Measurements from ENCODE around the gene PAGE2B. TPM values are rescaled to one million over a fixed set of nuclear protein-coding genes. Genes with fewer than 3 reads are reported as not detected.

Gene PAGE2B
- total RNA-seq, 1 experiment from 2014 or later, result not detected

DNA sequence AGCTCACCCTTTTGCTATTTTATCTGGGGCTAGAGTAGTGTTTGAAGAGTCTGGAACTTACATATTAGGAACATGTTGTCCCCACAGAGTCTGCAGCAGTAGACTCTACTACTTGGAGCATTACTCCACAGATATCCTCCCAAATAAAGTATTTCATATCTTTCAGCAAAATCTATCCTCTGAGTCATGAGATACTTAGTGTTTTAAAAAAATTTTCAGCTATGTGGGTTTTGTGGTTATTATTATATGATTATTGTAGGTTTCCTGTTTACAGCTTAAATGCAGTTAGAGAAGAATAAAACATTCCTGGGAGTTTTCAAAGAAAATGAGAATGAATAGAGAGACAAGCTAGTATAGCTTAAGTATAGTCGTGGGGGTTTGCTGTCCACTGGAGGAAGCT lies 44.9 kb downstream of the PAGE2B start:
- no peak for DNase-seq (ENCODE audit: low read depth, low spot score)

DNA sequence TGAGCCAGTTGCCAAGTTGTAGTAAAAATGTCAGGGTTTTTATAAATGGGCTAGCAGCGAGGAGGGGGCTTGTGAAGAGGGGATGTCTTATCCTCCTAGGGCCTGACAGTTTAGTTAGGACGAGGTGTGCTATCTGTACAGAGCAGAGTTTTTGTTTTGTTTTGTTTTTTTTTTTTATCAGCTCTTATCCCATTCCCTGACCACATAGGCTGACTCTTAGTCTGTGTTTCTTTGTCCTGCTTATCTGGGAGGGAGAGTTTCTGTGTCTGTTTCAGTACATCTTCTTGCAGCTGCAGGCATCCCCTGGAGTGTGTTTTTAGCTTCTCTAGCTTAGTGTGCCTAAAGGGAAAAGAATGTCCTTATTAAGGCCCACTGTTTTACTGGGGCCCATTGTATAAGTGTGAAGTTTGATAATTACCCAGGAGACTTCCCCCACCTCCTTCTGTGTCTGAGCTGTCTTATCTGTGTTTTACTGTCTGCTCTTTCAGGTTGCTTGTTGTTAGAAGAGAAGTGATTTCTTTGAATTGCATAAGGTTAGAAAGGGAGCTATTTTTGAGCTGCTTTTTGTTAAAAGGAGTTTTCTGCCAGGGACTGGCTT lies 46.0 kb downstream of the PAGE2B start:
- no peak for ATAC-seq
- H3K27me3 ChIP-seq (ENCODE audit: control insufficient read depth, insufficient read depth, low read length), result no peaks in the 10 kb centered on the region
- DNase-seq (ENCODE audit: low read depth, low spot score), result no peak
- POLR2A ChIA-PET, result no interaction called here
- no peaks in the 10 kb centered on the region for H3K4me1 ChIP-seq (ENCODE audit: control insufficient read depth, insufficient read depth, low read length)
- in situ Hi-C loops (cut with HindIII; ENCODE audit: low pct_unique_long_range_greater_than_20kb, low sequenced_read_pairs) (no loop called here), intact Hi-C loops (cut with micrococcal nuclease; ENCODE audit: unreplicated experiment) (no loop called here)
- H3K36me3 ChIP-seq (ENCODE audit: control insufficient read depth, insufficient read depth, low read length), result no peaks in the 10 kb centered on the region
- no peaks in the 10 kb centered on the region for H3K9me3 ChIP-seq (ENCODE audit: control insufficient read depth, insufficient read depth, low read depth, low read length)
- no peak overlapping the region for H3K27ac ChIP-seq (ENCODE audit: low read length)
- CTCF ChIA-PET, result no interaction called here
- no peak overlapping the region for H3K4me3 ChIP-seq (ENCODE audit: low read depth in 2 of 2, low read length in 2 of 2)
- TF ChIP-seq SIN3A (IDR thresholded peaks at IDR 0.05; ENCODE audit: borderline replicate concordance, insufficient read depth, low read depth, low read length), result no peak
- no peak for TF ChIP-seq POLR2AphosphoS5 (IDR thresholded peaks at IDR 0.05; ENCODE audit: low read depth, low read length)
- no peak for TF ChIP-seq TCF7L2 (IDR thresholded peaks at IDR 0.05; ENCODE audit: low read depth, low read length)
- TF ChIP-seq, protein P1, sequence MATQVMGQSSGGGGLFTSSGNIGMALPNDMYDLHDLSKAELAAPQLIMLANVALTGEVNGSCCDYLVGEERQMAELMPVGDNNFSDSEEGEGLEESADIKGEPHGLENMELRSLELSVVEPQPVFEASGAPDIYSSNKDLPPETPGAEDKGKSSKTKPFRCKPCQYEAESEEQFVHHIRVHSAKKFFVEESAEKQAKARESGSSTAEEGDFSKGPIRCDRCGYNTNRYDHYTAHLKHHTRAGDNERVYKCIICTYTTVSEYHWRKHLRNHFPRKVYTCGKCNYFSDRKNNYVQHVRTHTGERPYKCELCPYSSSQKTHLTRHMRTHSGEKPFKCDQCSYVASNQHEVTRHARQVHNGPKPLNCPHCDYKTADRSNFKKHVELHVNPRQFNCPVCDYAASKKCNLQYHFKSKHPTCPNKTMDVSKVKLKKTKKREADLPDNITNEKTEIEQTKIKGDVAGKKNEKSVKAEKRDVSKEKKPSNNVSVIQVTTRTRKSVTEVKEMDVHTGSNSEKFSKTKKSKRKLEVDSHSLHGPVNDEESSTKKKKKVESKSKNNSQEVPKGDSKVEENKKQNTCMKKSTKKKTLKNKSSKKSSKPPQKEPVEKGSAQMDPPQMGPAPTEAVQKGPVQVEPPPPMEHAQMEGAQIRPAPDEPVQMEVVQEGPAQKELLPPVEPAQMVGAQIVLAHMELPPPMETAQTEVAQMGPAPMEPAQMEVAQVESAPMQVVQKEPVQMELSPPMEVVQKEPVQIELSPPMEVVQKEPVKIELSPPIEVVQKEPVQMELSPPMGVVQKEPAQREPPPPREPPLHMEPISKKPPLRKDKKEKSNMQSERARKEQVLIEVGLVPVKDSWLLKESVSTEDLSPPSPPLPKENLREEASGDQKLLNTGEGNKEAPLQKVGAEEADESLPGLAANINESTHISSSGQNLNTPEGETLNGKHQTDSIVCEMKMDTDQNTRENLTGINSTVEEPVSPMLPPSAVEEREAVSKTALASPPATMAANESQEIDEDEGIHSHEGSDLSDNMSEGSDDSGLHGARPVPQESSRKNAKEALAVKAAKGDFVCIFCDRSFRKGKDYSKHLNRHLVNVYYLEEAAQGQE (IDR thresholded peaks at IDR 0.05; ENCODE audit: insufficient read depth in 1 of 2, low read depth in 2 of 2, low read length in 1 of 2), result no peak
- TF ChIP-seq, protein P2, sequence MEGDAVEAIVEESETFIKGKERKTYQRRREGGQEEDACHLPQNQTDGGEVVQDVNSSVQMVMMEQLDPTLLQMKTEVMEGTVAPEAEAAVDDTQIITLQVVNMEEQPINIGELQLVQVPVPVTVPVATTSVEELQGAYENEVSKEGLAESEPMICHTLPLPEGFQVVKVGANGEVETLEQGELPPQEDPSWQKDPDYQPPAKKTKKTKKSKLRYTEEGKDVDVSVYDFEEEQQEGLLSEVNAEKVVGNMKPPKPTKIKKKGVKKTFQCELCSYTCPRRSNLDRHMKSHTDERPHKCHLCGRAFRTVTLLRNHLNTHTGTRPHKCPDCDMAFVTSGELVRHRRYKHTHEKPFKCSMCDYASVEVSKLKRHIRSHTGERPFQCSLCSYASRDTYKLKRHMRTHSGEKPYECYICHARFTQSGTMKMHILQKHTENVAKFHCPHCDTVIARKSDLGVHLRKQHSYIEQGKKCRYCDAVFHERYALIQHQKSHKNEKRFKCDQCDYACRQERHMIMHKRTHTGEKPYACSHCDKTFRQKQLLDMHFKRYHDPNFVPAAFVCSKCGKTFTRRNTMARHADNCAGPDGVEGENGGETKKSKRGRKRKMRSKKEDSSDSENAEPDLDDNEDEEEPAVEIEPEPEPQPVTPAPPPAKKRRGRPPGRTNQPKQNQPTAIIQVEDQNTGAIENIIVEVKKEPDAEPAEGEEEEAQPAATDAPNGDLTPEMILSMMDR (IDR thresholded peaks at IDR 0.05), result no peak
- no TSS peak for BruUV-seq (replicated peaks)

More for the DNA sequence above, 44.9 kb downstream of the PAGE2B start:
- Histone ChIP-seq H3K4me3 (ENCODE audit: low read depth in 2 of 2, low read length in 2 of 2) (no peak overlapping the region), H3K9me3 (ENCODE audit: control insufficient read depth, insufficient read depth, low read depth, low read length) (no peaks in the 10 kb centered on the region), H3K4me1 (ENCODE audit: control insufficient read depth, insufficient read depth, low read length) (no peaks in the 10 kb centered on the region), H3K36me3 (ENCODE audit: control insufficient read depth, insufficient read depth, low read length) (no peaks in the 10 kb centered on the region), H3K27me3 (ENCODE audit: control insufficient read depth, insufficient read depth, low read length) (no peaks in the 10 kb centered on the region), H3K27ac (ENCODE audit: low read length) (no peak overlapping the region)
- in situ Hi-C loops (cut with HindIII; ENCODE audit: low pct_unique_long_range_greater_than_20kb, low sequenced_read_pairs), result no loop called here
- TF ChIP-seq TCF7L2 (IDR thresholded peaks at IDR 0.05; ENCODE audit: low read depth, low read length) (no peak), SIN3A (IDR thresholded peaks at IDR 0.05; ENCODE audit: borderline replicate concordance, insufficient read depth, low read depth, low read length) (no peak), POLR2AphosphoS5 (IDR thresholded peaks at IDR 0.05; ENCODE audit: low read depth, low read length) (no peak)
- TF ChIP-seq, protein P2 (IDR thresholded peaks at IDR 0.05), result no peak
- TF ChIP-seq, protein P1 (IDR thresholded peaks at IDR 0.05; ENCODE audit: insufficient read depth in 1 of 2, low read depth in 2 of 2, low read length in 1 of 2), result no peak
- no TSS peak for BruUV-seq (replicated peaks)
- ChIA-PET POLR2A (no interaction called here), CTCF (no interaction called here)
- no peak for ATAC-seq
- intact Hi-C loops (cut with micrococcal nuclease; ENCODE audit: unreplicated experiment), result no loop called here

Measured in Panc1 (cell line).